Adrenal gland (tissue), 5 donors: ENCODE data around the gene THSD7A.

Experiments used
- CTCF ChIP-seq, 6 experiments: fragments of 450-650 bp in 4 of 6; fragments of 200-600 bp in 2 of 6; sonication (generic) in 1 of 6; IDR thresholded peaks; 1 replicate in 5 of 6; 2 replicates in 1 of 6; pipeline versions ENCODE4 v1.5.1 to v1.8.0; 2016 to 2021; ENCODE audit warnings: antibody characterized with exemption in 6 of 6, mild to moderate bottlenecking in 2 of 6, moderate library complexity in 1 of 6
- POLR2A ChIP-seq, 2 donors: fragments of 450-650 bp; IDR thresholded peaks; one replicate each; pipeline ENCODE4 v1.6.1; 2017; ENCODE audit warnings: antibody characterized with exemption in 2 of 2, mild to moderate bottlenecking in 2 of 2, moderate library complexity in 1 of 2
- donor health status: DM: no; HTN: no; CAD: no.

- TF ChIP-seq POLR2A (IDR thresholded peaks at IDR 0.05) (no peak), CTCF (IDR thresholded peaks at IDR 0.05) (no peak)
Observed at GRCh38 chr7:11576310-11576709, 255.7 kb downstream of the THSD7A start.
